ENCODE results near the gene TFDP2. TPM values are rescaled to one million over a fixed set of nuclear protein-coding genes. Genes with fewer than 3 reads are reported as not detected.

The TFDP2 gene
- total RNA-seq, 2 donors from 2014 or later = 62.7 to 76.4 TPM

- 96 to 97% methylated on average over 5 to 8 of the region's 8 CpGs for WGBS, 2 experiments (ENCODE audit: insufficient coverage in 1 of 2, insufficient read length in 1 of 2)
- Histone ChIP-seq H3K4me1 (ENCODE audit: control insufficient read depth, insufficient read depth, low read length) (peaks cover 3% of the 10 kb centered on the region), H3K4me3 (ENCODE audit: low read length) (no peak overlapping the region), H3K36me3 (ENCODE audit: control insufficient read depth, insufficient read depth, low read length) (no peaks in the 10 kb centered on the region), H3K9ac (ENCODE audit: extremely low read depth, low read length, poor library complexity, severe bottlenecking) (no peak overlapping the region), H3K27ac (ENCODE audit: low read depth, low read length) (no peak overlapping the region), H3K27me3 (ENCODE audit: control insufficient read depth, insufficient read depth, low read length, poor library complexity, severe bottlenecking) (no peaks in the 10 kb centered on the region), H3K9me3 (ENCODE audit: control insufficient read depth, low read length) (no peaks in the 10 kb centered on the region)
- no peak overlapping the region for H3K4me3 Mint-ChIP-seq
- H3K27me3 Mint-ChIP-seq (ENCODE audit: insufficient read depth) = no peaks in the 10 kb centered on the region
- peaks cover 15% of the 10 kb centered on the region for H3K4me1 Mint-ChIP-seq
- no peaks in the 10 kb centered on the region for H3K9me3 Mint-ChIP-seq
- no peak overlapping the region for H3K27ac Mint-ChIP-seq
- H3K36me3 Mint-ChIP-seq (ENCODE audit: low read depth) = no peaks in the 10 kb centered on the region
- no peak for TF ChIP-seq CTCF (conservative IDR thresholded peaks at IDR 0.05)
- no peak for DNase-seq
These were observed 207.3 kb downstream of the TFDP2 start for GRCh38 chr3:141942006-141942405.

- TF ChIP-seq CTCF (conservative IDR thresholded peaks at IDR 0.05) = no peak
- Histone ChIP-seq H3K9me3 (ENCODE audit: control insufficient read depth, low read length) (no peaks in the 10 kb centered on the region), H3K4me3 (ENCODE audit: low read length) (no peak overlapping the region), H3K4me1 (ENCODE audit: control insufficient read depth, insufficient read depth, low read length) (peaks cover 3% of the 10 kb centered on the region), H3K27me3 (ENCODE audit: control insufficient read depth, insufficient read depth, low read length, poor library complexity, severe bottlenecking) (no peaks in the 10 kb centered on the region), H3K9ac (ENCODE audit: extremely low read depth, low read length, poor library complexity, severe bottlenecking) (no peak overlapping the region), H3K27ac (ENCODE audit: low read depth, low read length) (no peak overlapping the region), H3K36me3 (ENCODE audit: control insufficient read depth, insufficient read depth, low read length) (no peaks in the 10 kb centered on the region)
- no peaks in the 10 kb centered on the region for H3K9me3 Mint-ChIP-seq
- no peak for DNase-seq
- no peak overlapping the region for H3K4me3 Mint-ChIP-seq
- H3K36me3 Mint-ChIP-seq (ENCODE audit: low read depth) = no peaks in the 10 kb centered on the region
- WGBS, 2 experiments (ENCODE audit: insufficient coverage in 1 of 2, insufficient read length in 1 of 2) = 89 to 91% methylated on average over 7 to 8 of the region's 8 CpGs
- H3K27ac Mint-ChIP-seq = peak overlapping the region; percentile 30
- H3K27me3 Mint-ChIP-seq (ENCODE audit: insufficient read depth) = no peaks in the 10 kb centered on the region
- peaks cover 15% of the 10 kb centered on the region for H3K4me1 Mint-ChIP-seq
These were observed 208.3 kb downstream of the TFDP2 start for GRCh38 chr3:141941093-141941492.

- peak overlapping the region; percentile 30 for H3K27ac Mint-ChIP-seq
- Histone ChIP-seq H3K9ac (ENCODE audit: extremely low read depth, low read length, poor library complexity, severe bottlenecking) (no peak overlapping the region), H3K27me3 (ENCODE audit: control insufficient read depth, insufficient read depth, low read length, poor library complexity, severe bottlenecking) (no peaks in the 10 kb centered on the region), H3K4me1 (ENCODE audit: control insufficient read depth, insufficient read depth, low read length) (peaks cover 3% of the 10 kb centered on the region), H3K9me3 (ENCODE audit: control insufficient read depth, low read length) (no peaks in the 10 kb centered on the region), H3K4me3 (ENCODE audit: low read length) (no peak overlapping the region), H3K27ac (ENCODE audit: low read depth, low read length) (no peak overlapping the region), H3K36me3 (ENCODE audit: control insufficient read depth, insufficient read depth, low read length) (no peaks in the 10 kb centered on the region)
- H3K9me3 Mint-ChIP-seq = no peaks in the 10 kb centered on the region
- H3K4me3 Mint-ChIP-seq = no peak overlapping the region
- H3K27me3 Mint-ChIP-seq (ENCODE audit: insufficient read depth) = no peaks in the 10 kb centered on the region
- no peak for DNase-seq
- peaks cover 15% of the 10 kb centered on the region for H3K4me1 Mint-ChIP-seq
- H3K36me3 Mint-ChIP-seq (ENCODE audit: low read depth) = no peaks in the 10 kb centered on the region
- TF ChIP-seq CTCF (conservative IDR thresholded peaks at IDR 0.05) = peak; percentile 31
- 87% methylated on average over 11 to 12 of the region's 12 CpGs for WGBS, 2 experiments (ENCODE audit: insufficient coverage in 1 of 2, insufficient read length in 1 of 2)
These were observed 209.1 kb downstream of the TFDP2 start for GRCh38 chr3:141940194-141940776.

Data from endodermal cell (in vitro differentiated cells).